Bronchial epithelial cell (primary cell): Measurements from ENCODE around the gene SSX2IP. TPM values are rescaled to one million over a fixed set of nuclear protein-coding genes. Genes with fewer than 3 reads are reported as not detected.

Experiments used
- DNase-seq: peaks from one replicate; pipeline ENCODE4 v3.0.0-alpha.2; 2010; ENCODE audit warnings: low read depth
- FAIRE-seq: peaks from 2 replicates; lab custom pipeline; 2011; peaks lifted over from hg19 to GRCh38; lab: Jason Lieb, UNC
- H3K27me3 ChIP-seq: 2 replicates; pipeline ENCODE4 v1.5.1; 2011; ENCODE audit warnings: low read length; ENCODE audit not compliant: control insufficient read depth, insufficient read depth
- H3K36me3 ChIP-seq: 2 replicates; pipeline ENCODE4 v1.5.1; 2011; ENCODE audit warnings: low read length; ENCODE audit not compliant: control insufficient read depth, insufficient read depth
- H3K4me3 ChIP-seq: 2 replicates; pipeline ENCODE4 v1.5.1; 2011; ENCODE audit warnings: mild to moderate bottlenecking, low read depth, low read length, control low read depth
- total RNA-seq: library from RNA; depleted of rRNA; stranded (reverse); fragments of >200 nt; gene quantifications from 2 replicates; pipeline ENCODE4 v1.2.1, GENCODE V29; 2014
- TF ChIP-seq, protein P1 (sequence below): IDR thresholded peaks from 2 replicates; pipeline ENCODE4 v1.5.1; 2011; ENCODE audit warnings: mild to moderate bottlenecking, moderate library complexity, low read length, control low read depth, inconsistent platforms; ENCODE audit not compliant: insufficient read depth, severe bottlenecking

Gene SSX2IP
- total RNA-seq, 1 donor from 2014 or later: 11.6 TPM

DNA sequence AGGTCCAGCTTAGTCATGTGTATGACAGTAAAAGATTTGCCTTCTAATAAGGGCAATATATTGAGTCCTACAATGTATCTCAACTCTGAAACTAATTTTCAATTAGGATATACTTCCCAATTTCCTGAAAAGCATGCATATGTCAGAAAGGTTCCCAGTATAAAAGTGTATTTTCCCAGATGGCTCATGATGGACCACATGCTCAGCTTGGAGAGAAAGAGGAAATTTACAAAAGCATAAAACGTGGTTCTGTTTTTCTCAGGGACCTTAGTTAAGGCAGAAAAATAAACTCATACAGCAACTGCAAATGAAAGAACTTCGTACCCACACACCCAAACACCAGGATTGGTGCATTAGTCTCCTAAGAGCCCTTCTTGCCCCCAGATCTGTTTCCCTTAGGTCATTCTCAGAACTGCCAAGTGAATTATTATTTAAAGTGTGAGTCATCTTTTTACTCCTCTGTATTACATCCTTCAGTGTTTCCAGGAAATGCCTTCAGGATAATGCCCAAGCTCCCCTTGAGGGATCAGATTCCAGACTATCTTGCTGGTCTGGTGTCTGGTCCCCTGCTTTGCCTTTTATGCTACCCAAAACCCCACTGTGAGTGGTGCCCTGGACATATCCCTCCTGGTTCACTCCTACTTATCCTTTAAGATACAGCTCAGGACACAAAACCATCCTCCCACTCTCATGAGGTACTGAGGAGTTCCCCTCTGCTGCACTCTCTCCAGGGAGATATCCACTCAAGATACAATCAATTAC is 57.4 kb downstream of the SSX2IP start:
- TF ChIP-seq, protein P1, sequence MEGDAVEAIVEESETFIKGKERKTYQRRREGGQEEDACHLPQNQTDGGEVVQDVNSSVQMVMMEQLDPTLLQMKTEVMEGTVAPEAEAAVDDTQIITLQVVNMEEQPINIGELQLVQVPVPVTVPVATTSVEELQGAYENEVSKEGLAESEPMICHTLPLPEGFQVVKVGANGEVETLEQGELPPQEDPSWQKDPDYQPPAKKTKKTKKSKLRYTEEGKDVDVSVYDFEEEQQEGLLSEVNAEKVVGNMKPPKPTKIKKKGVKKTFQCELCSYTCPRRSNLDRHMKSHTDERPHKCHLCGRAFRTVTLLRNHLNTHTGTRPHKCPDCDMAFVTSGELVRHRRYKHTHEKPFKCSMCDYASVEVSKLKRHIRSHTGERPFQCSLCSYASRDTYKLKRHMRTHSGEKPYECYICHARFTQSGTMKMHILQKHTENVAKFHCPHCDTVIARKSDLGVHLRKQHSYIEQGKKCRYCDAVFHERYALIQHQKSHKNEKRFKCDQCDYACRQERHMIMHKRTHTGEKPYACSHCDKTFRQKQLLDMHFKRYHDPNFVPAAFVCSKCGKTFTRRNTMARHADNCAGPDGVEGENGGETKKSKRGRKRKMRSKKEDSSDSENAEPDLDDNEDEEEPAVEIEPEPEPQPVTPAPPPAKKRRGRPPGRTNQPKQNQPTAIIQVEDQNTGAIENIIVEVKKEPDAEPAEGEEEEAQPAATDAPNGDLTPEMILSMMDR: no peak
- DNase-seq: peak; percentile 84
- H3K36me3 ChIP-seq: no peaks in the 10 kb centered on the region
- H3K27me3 ChIP-seq: no peaks in the 10 kb centered on the region
- FAIRE-seq: no peak
- no peak overlapping the region for H3K4me3 ChIP-seq

DNA sequence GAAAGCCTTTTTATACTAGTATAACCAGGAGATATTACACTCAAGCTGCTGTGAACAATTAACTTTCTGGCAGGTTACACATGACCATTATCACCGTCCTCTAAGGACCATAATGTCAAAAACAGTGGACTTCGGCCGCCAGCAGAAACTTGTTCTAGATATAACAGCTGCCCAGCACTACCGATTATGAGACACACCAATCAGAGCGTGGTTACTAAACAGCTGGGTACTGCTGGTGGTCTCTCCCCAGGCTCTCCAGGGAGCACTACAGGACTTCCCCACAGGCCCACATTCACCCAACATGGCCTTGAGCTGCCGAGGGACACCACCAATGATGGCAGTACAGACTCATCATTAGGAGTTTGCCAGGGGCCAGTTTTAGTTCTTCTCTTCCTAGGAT is 58.1 kb downstream of the SSX2IP start:
- TF ChIP-seq, protein P1: no peak
- FAIRE-seq: no peak

GRCh38 chr1:84624876-84625275 is 65.4 kb downstream of the SSX2IP start:
- no peaks in the 10 kb centered on the region for H3K27me3 ChIP-seq
- TF ChIP-seq, protein P1: no peak

More for the DNA sequence above, 58.1 kb downstream of the SSX2IP start:
- DNase-seq: no peak
- Histone ChIP-seq H3K27me3 (no peaks in the 10 kb centered on the region), H3K36me3 (no peaks in the 10 kb centered on the region), H3K4me3 (no peak overlapping the region)

DNA sequence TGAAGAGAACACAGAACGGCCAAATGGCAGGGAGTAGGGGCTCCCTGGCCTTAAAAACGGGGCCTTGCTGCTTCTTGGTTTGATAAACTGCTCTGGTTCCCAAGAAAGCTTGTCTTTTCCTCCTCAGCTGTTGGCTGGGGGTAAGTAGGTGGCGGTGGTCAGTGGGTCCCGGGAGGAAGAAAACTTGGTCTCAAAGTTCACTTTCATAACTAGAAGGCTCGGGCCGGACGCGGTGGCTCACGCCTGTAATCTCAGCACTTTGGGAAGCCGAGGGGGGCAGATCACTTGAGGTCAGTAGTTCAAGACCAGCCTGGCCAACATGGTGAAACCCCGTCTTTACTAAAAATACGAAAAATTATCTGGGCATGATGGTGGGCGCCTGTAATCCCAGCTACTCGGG is 68.7 kb downstream of the SSX2IP start:
- Histone ChIP-seq H3K36me3 (no peaks in the 10 kb centered on the region), H3K27me3 (no peaks in the 10 kb centered on the region), H3K4me3 (no peak overlapping the region)
- FAIRE-seq (no peak), DNase-seq (no peak)
- TF ChIP-seq, protein P1: no peak

More at GRCh38 chr1:84624876-84625275, 65.4 kb downstream of the SSX2IP start:
- DNase-seq (no peak), FAIRE-seq (no peak)
- Histone ChIP-seq H3K4me3 (no peak overlapping the region), H3K36me3 (no peaks in the 10 kb centered on the region)

GRCh38 chr1:84620720-84621313 is 69.4 kb downstream of the SSX2IP start:
- no peaks in the 10 kb centered on the region for H3K27me3 ChIP-seq
- peak overlapping the region; percentile 56 for H3K4me3 ChIP-seq
- FAIRE-seq (no peak), DNase-seq (peak; percentile 49)
- H3K36me3 ChIP-seq: no peaks in the 10 kb centered on the region
- TF ChIP-seq, protein P1: peak; percentile 85
